TTC549 (cell line): Measurements from ENCODE around the gene ACTL6B.

Experiments
- FAIRE-seq: peaks from 2 replicates; lab custom pipeline; 2012; peaks lifted over from hg19 to GRCh38; lab: Jason Lieb, UNC

Gene ACTL6B

GRCh38 chr7:100626530-100627237, 29.6 kb downstream of the ACTL6B start:
- no peak for FAIRE-seq

GRCh38 chr7:100626055-100626454, 30.2 kb downstream of the ACTL6B start:
- no peak for FAIRE-seq

- no peak for FAIRE-seq
These were observed 32.1 kb downstream of the ACTL6B start for GRCh38 chr7:100623951-100624824.

GRCh38 chr7:100621554-100621953, 34.7 kb downstream of the ACTL6B start:
- FAIRE-seq = no peak

- FAIRE-seq = no peak
These were observed 35.4 kb downstream of the ACTL6B start for GRCh38 chr7:100620804-100621203.

- no peak for FAIRE-seq
These were observed 36.0 kb downstream of the ACTL6B start for GRCh38 chr7:100620239-100620638.

GRCh38 chr7:100614308-100614861, 41.9 kb downstream of the ACTL6B start:
- no peak for FAIRE-seq

- FAIRE-seq = no peak
These were observed 42.7 kb downstream of the ACTL6B start for GRCh38 chr7:100613412-100614175.

GRCh38 chr7:100612730-100613390, 43.4 kb downstream of the ACTL6B start:
- no peak for FAIRE-seq

- peak; percentile 98 for FAIRE-seq
These were observed 44.1 kb downstream of the ACTL6B start, which contains the start of gene MOSPD3 for GRCh38 chr7:100611983-100612729. Gene MOSPD3, plus strand, starts transcription at chr7:100612540. Its CDS starts 252 bp downstream, at chr7:100612792.

- no peak for FAIRE-seq
These were observed 46.3 kb downstream of the ACTL6B start for GRCh38 chr7:100609958-100610357.

- no peak for FAIRE-seq
These were observed 49.1 kb downstream of the ACTL6B start for GRCh38 chr7:100607111-100607510.

GRCh38 chr7:100606313-100606712, 49.9 kb downstream of the ACTL6B start:
- FAIRE-seq = no peak

- no peak for FAIRE-seq
These were observed 51.0 kb downstream of the ACTL6B start for GRCh38 chr7:100604976-100605911.

GRCh38 chr7:100604028-100604975, 51.9 kb downstream of the ACTL6B start:
- no peak for FAIRE-seq

GRCh38 chr7:100603726-100604027, 52.6 kb downstream of the ACTL6B start:
- no peak for FAIRE-seq

GRCh38 chr7:100602889-100603725, 53.1 kb downstream of the ACTL6B start:
- FAIRE-seq = no peak

- FAIRE-seq = no peak
These were observed 55.6 kb downstream of the ACTL6B start for GRCh38 chr7:100600730-100601038.
